ENCODE data around the gene APBB1IP.

Gene APBB1IP

DNA sequence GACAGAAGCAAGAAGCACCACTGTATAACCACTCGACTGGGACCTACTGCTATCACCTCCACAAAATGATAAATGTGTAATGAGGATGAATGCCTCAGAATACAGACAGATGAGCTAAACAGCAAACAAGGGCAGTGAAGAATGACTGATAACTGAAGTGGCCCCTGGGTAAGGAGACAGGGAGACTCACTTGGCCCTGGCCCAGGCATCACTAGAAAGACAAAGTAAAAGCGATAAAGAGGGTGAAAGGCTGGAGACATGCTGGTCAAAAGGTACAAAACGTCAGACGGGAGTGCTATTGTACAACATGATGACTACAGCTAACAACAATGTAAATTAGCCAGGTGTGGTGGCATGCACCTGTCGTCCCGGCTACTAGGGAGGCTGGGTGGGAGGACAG lies 27.8 kb upstream of the APBB1IP start:
- H3K4me1 ChIP-seq (ENCODE audit: insufficient read depth, insufficient read length): no peaks in the 10 kb centered on the region

DNA sequence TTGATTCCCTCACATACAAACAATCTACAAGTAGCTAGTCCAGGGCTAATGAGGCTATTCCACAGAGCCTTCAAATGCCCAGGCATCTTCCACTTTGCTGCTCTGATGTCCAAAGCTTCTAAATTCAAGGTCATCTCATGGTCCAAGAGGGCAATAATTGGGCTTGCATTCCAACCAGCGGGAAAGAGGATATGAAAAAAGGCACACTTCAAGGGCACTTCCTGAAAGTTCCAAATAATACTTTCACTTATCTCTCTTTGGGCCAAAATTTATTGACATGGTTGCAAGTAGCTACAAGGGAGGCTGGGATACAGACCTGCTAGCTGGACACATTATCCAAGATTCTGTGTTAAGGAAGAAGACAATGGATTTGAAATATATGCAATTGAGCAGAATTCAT lies 25.2 kb upstream of the APBB1IP start:
- TF ChIP-seq YY1 (IDR thresholded peaks at IDR 0.05; ENCODE audit: insufficient read depth, insufficient read length) (no peak), SUZ12 (IDR thresholded peaks at IDR 0.05; ENCODE audit: extremely low read depth, insufficient read depth, insufficient read length) (no peak), ZNF274 (IDR thresholded peaks at IDR 0.05; ENCODE audit: low read depth, low read length) (no peak)
- no peaks in the 10 kb centered on the region for H3K9me3 ChIP-seq (ENCODE audit: insufficient read depth, low read length)
- H3K27me3 ChIP-seq (ENCODE audit: insufficient read depth, insufficient read length): no peaks in the 10 kb centered on the region
- no peak for DNase-seq (ENCODE audit: low read depth, low spot score)
- no peaks in the 10 kb centered on the region for H3K36me3 ChIP-seq (ENCODE audit: insufficient read depth, insufficient read length, low read length)
- H3K4me3 ChIP-seq (ENCODE audit: insufficient read length, low read depth): no peak overlapping the region
- H3K9ac ChIP-seq (ENCODE audit: insufficient read length, low read depth): no peak overlapping the region
- no peaks in the 10 kb centered on the region for H3K4me1 ChIP-seq (ENCODE audit: insufficient read depth, insufficient read length)

More for the DNA sequence above, 27.8 kb upstream of the APBB1IP start:
- Histone ChIP-seq H3K36me3 (ENCODE audit: insufficient read depth, insufficient read length, low read length) (no peaks in the 10 kb centered on the region), H3K4me3 (ENCODE audit: insufficient read length, low read depth) (no peak overlapping the region), H3K27me3 (ENCODE audit: insufficient read depth, insufficient read length) (no peaks in the 10 kb centered on the region), H3K9me3 (ENCODE audit: insufficient read depth, low read length) (no peaks in the 10 kb centered on the region), H3K9ac (ENCODE audit: insufficient read length, low read depth) (no peak overlapping the region)
- no peak for DNase-seq (ENCODE audit: low read depth, low spot score)
- TF ChIP-seq ZNF274 (IDR thresholded peaks at IDR 0.05; ENCODE audit: low read depth, low read length): no peak
- TF ChIP-seq SUZ12 (IDR thresholded peaks at IDR 0.05; ENCODE audit: extremely low read depth, insufficient read depth, insufficient read length): no peak
- no peak for TF ChIP-seq YY1 (IDR thresholded peaks at IDR 0.05; ENCODE audit: insufficient read depth, insufficient read length)

DNA sequence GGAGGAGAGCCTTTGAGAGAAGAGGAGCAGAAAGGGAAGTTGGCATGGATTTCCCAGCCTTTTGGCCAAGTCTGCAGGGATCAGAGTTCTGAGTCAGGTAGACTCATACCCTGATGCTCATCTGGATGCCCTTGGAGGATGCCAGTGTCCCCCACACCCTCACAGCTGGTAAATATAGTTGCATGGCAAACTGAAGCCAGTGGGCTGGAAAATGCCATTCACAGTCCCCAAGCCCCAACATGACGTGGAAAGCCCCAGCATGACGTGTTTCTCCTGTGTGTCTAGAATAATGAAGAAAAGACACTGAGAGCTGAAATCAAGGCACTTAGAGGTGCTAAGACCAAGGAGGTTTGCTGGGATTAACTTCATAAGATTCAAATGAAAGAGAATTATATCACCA lies 24.8 kb upstream of the APBB1IP start:
- Histone ChIP-seq H3K36me3 (ENCODE audit: insufficient read depth, insufficient read length, low read length) (no peaks in the 10 kb centered on the region), H3K4me3 (ENCODE audit: insufficient read length, low read depth) (no peak overlapping the region), H3K9me3 (ENCODE audit: insufficient read depth, low read length) (no peaks in the 10 kb centered on the region), H3K4me1 (ENCODE audit: insufficient read depth, insufficient read length) (no peaks in the 10 kb centered on the region), H3K27me3 (ENCODE audit: insufficient read depth, insufficient read length) (no peaks in the 10 kb centered on the region), H3K9ac (ENCODE audit: insufficient read length, low read depth) (no peak overlapping the region)
- DNase-seq (ENCODE audit: low read depth, low spot score): no peak
- TF ChIP-seq SUZ12 (IDR thresholded peaks at IDR 0.05; ENCODE audit: extremely low read depth, insufficient read depth, insufficient read length): no peak

DNA sequence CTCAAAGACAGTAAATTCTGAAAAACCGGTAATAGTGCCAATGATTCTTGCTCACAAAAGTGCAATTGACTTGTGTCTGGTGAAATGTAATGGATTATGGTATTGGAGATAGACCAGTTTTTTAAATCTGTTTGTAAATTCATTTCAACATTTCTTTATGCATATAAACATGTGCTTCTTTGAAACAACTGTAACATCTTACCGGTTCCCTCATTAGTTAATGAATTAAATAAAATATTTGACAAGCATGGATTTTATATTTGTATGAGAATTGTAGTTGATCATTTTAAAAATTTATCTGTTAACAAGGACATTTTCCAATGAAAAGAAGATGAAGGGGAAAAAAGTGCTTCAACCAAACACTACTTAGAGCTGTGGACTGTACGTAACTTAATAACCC lies 21.0 kb upstream of the APBB1IP start:
- Histone ChIP-seq H3K4me3 (ENCODE audit: insufficient read length, low read depth) (no peak overlapping the region), H3K36me3 (ENCODE audit: insufficient read depth, insufficient read length, low read length) (no peaks in the 10 kb centered on the region), H3K9ac (ENCODE audit: insufficient read length, low read depth) (no peak overlapping the region), H3K9me3 (ENCODE audit: insufficient read depth, low read length) (no peaks in the 10 kb centered on the region), H3K4me1 (ENCODE audit: insufficient read depth, insufficient read length) (no peaks in the 10 kb centered on the region), H3K27me3 (ENCODE audit: insufficient read depth, insufficient read length) (no peaks in the 10 kb centered on the region)
- TF ChIP-seq SUZ12 (IDR thresholded peaks at IDR 0.05; ENCODE audit: extremely low read depth, insufficient read depth, insufficient read length): no peak
- no peak for TF ChIP-seq ZNF274 (IDR thresholded peaks at IDR 0.05; ENCODE audit: low read depth, low read length)
- no peak for TF ChIP-seq YY1 (IDR thresholded peaks at IDR 0.05; ENCODE audit: insufficient read depth, insufficient read length)
- no peak for DNase-seq (ENCODE audit: low read depth, low spot score)

DNA sequence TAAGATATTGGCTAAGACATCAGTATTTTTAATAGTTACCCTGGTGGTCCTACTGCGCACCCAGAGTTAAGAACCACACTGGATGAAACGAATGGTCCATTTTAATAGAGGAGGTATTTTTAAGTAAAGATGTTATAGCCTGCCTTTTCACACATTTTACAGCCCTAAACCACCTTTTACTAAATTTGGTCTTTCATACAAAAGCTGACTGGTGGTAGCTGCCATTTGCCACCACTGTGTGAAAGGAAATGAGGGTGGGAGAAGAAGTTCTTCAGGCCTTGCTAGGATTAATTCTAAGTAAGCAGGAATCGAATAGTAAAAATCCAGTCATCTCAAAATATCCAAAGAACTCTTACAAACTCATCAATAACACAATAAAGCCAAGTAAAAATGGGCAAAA lies 15.2 kb upstream of the APBB1IP start:
- TF ChIP-seq YY1 (IDR thresholded peaks at IDR 0.05; ENCODE audit: insufficient read depth, insufficient read length) (no peak), SUZ12 (IDR thresholded peaks at IDR 0.05; ENCODE audit: extremely low read depth, insufficient read depth, insufficient read length) (no peak), ZNF274 (IDR thresholded peaks at IDR 0.05; ENCODE audit: low read depth, low read length) (no peak)
- no peaks in the 10 kb centered on the region for H3K9me3 ChIP-seq (ENCODE audit: insufficient read depth, low read length)
- H3K36me3 ChIP-seq (ENCODE audit: insufficient read depth, insufficient read length, low read length): no peaks in the 10 kb centered on the region
- no peaks in the 10 kb centered on the region for H3K27me3 ChIP-seq (ENCODE audit: insufficient read depth, insufficient read length)
- no peak for DNase-seq (ENCODE audit: low read depth, low spot score)
- H3K4me1 ChIP-seq (ENCODE audit: insufficient read depth, insufficient read length): no peaks in the 10 kb centered on the region
- H3K9ac ChIP-seq (ENCODE audit: insufficient read length, low read depth): no peak overlapping the region
- no peak overlapping the region for H3K4me3 ChIP-seq (ENCODE audit: insufficient read length, low read depth)

DNA sequence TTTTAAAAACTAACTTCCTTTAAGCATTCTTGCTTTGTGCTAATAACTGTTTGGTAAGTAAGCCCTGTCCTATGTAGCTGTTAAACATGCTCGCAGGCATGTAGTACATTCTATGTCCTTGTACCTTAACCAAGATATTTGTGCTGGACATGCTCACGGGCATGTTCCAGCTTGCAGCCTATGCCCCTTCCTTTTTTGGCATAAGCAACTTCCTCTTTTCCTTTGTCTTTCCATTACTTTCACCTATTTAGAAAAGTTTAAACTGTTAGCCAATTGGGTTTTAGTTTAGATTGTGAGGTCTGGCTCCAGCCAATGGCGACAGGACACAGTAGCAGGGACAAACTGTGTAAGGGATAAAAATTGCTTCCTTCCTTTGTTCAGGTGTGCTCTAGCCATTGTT lies 14.4 kb upstream of the APBB1IP start:
- H3K4me1 ChIP-seq (ENCODE audit: insufficient read depth, insufficient read length): no peaks in the 10 kb centered on the region
- H3K9me3 ChIP-seq (ENCODE audit: insufficient read depth, low read length): no peaks in the 10 kb centered on the region
- H3K4me3 ChIP-seq (ENCODE audit: insufficient read length, low read depth): no peak overlapping the region
- no peaks in the 10 kb centered on the region for H3K27me3 ChIP-seq (ENCODE audit: insufficient read depth, insufficient read length)
- H3K36me3 ChIP-seq (ENCODE audit: insufficient read depth, insufficient read length, low read length): no peaks in the 10 kb centered on the region
- no peak for DNase-seq (ENCODE audit: low read depth, low spot score)
- H3K9ac ChIP-seq (ENCODE audit: insufficient read length, low read depth): no peak overlapping the region
- TF ChIP-seq YY1 (IDR thresholded peaks at IDR 0.05; ENCODE audit: insufficient read depth, insufficient read length): no peak
- no peak for TF ChIP-seq ZNF274 (IDR thresholded peaks at IDR 0.05; ENCODE audit: low read depth, low read length)
- TF ChIP-seq SUZ12 (IDR thresholded peaks at IDR 0.05; ENCODE audit: extremely low read depth, insufficient read depth, insufficient read length): no peak

DNA sequence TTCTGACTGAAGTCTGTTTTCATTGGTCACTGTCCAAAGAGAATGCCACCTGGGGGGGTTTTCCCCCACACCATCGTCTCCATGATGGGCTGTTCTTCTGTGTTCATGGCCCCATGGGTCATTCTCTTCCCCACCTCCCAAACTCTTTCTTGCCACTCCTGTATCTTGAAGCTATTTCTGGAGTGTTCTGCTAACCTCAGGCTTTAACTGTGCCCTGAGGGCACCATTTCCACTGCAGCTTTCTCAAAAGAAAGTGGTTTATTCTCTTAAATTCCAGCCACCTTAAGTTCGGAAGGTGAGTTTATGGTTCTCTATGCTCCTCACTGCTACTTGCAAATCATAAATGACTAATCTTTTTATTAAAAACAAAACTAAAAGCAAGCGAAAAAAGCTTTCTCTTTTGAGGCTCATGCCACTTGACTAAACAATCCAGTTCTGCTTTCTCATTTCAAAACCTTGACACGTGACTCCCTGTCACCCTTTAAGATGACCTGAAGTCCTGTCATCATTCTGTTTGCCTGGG lies 7.4 kb upstream of the APBB1IP start:
- Histone ChIP-seq H3K36me3 (ENCODE audit: insufficient read depth, insufficient read length, low read length) (no peaks in the 10 kb centered on the region), H3K4me1 (ENCODE audit: insufficient read depth, insufficient read length) (no peaks in the 10 kb centered on the region), H3K27me3 (ENCODE audit: insufficient read depth, insufficient read length) (no peaks in the 10 kb centered on the region), H3K9me3 (ENCODE audit: insufficient read depth, low read length) (no peaks in the 10 kb centered on the region), H3K4me3 (ENCODE audit: insufficient read length, low read depth) (no peak overlapping the region), H3K9ac (ENCODE audit: insufficient read length, low read depth) (no peak overlapping the region)
- no peak for DNase-seq (ENCODE audit: low read depth, low spot score)
- TF ChIP-seq ZNF274 (IDR thresholded peaks at IDR 0.05; ENCODE audit: low read depth, low read length): no peak
- TF ChIP-seq SUZ12 (IDR thresholded peaks at IDR 0.05; ENCODE audit: extremely low read depth, insufficient read depth, insufficient read length): no peak
- no peak for TF ChIP-seq YY1 (IDR thresholded peaks at IDR 0.05; ENCODE audit: insufficient read depth, insufficient read length)

DNA sequence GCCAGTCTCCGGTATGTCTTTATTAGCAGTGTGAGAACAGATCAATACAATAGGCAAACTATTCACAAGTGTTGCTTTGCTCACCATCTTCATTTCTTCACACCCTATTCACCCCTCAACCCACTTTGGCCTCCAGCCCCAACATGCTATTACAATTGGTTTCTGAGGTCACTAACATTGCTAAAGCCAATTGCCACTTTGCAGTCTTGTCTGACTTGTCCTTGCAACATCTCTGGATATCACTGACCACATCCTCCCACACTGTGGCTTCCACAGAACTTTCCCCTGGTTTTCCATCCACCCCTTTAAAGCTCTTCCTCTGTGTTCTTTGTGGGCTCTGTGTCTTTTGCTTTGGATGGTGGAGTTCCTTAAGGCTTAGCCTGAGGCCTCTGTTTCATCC lies 5.2 kb upstream of the APBB1IP start:
- Histone ChIP-seq H3K9ac (ENCODE audit: insufficient read length, low read depth) (no peak overlapping the region), H3K27me3 (ENCODE audit: insufficient read depth, insufficient read length) (peaks cover 8% of the 10 kb centered on the region), H3K4me3 (ENCODE audit: insufficient read length, low read depth) (no peak overlapping the region), H3K4me1 (ENCODE audit: insufficient read depth, insufficient read length) (no peaks in the 10 kb centered on the region), H3K36me3 (ENCODE audit: insufficient read depth, insufficient read length, low read length) (no peaks in the 10 kb centered on the region), H3K9me3 (ENCODE audit: insufficient read depth, low read length) (no peaks in the 10 kb centered on the region)
- TF ChIP-seq SUZ12 (IDR thresholded peaks at IDR 0.05; ENCODE audit: extremely low read depth, insufficient read depth, insufficient read length) (no peak), ZNF274 (IDR thresholded peaks at IDR 0.05; ENCODE audit: low read depth, low read length) (no peak)
- no peak for DNase-seq (ENCODE audit: low read depth, low spot score)
